Thymus (tissue), 14 donors: ENCODE results near the gene PLCH2. TPM values are rescaled to one million over a fixed set of nuclear protein-coding genes. Genes with fewer than 3 reads are reported as not detected.

Experiments
- DNase-seq, 9 donors: peaks; one replicate each; pipeline ENCODE4 v3.0.0-alpha.2; 2013; ENCODE audit warnings: low spot score in 9 of 9, low read depth in 6 of 9, missing footprints in 1 of 9
- H3K27ac ChIP-seq, 2 donors: one replicate each; pipeline ENCODE4 v1.5.1; 2013; ENCODE audit warnings: control low read depth in 1 of 2, low read depth in 1 of 2, low read length in 1 of 2, mild to moderate bottlenecking in 1 of 2, moderate library complexity in 1 of 2
- H3K27me3 ChIP-seq, 2 donors: one replicate each; pipeline ENCODE4 v1.5.1; 2013; ENCODE audit warnings: low read length in 1 of 2; ENCODE audit not compliant: control insufficient read depth in 2 of 2, insufficient read depth in 1 of 2
- H3K36me3 ChIP-seq, 2 donors: one replicate each; pipeline ENCODE4 v1.5.1; 2013; ENCODE audit warnings: low read length in 1 of 2, mild to moderate bottlenecking in 1 of 2, moderate library complexity in 1 of 2; ENCODE audit not compliant: control insufficient read depth in 2 of 2, insufficient read depth in 2 of 2
- H3K4me1 ChIP-seq, 2 donors: one replicate each; pipeline ENCODE4 v1.5.1; 2013; ENCODE audit warnings: low read length in 2 of 2; ENCODE audit not compliant: control insufficient read depth in 2 of 2, insufficient read depth in 2 of 2
- H3K4me3 ChIP-seq, 2 donors: one replicate each; pipeline ENCODE4 v1.5.1; 2013; ENCODE audit warnings: low read length in 2 of 2, control low read depth in 1 of 2, mild to moderate bottlenecking in 1 of 2
- H3K9me3 ChIP-seq, 2 donors: one replicate each; pipeline ENCODE4 v1.5.1; 2013; ENCODE audit warnings: low read length in 1 of 2, mild to moderate bottlenecking in 1 of 2; ENCODE audit not compliant: control insufficient read depth in 2 of 2, insufficient read depth in 1 of 2
- WGBS: extraction: QIAGEN DNeasy Blood & Tissue Kit; methylation state at CpG from one replicate; pipeline ENCODE4 v1.1.7; 2013; 5-methylcytosine and 5-hydroxymethylcytosine counted together
- long read RNA-seq, 10 donors: transcript quantifications; one replicate each; lab custom pipeline, GENCODE V29; 2026
- polyA plus RNA-seq: library from polyadenylated mRNA; stranded (reverse); fragments of 200-250 nt; gene quantifications from one replicate; pipeline ENCODE4 v1.2.3, GENCODE V29; 2013
- total RNA-seq: library from RNA; stranded (reverse); fragments of 120-200 nt; gene quantifications from one replicate; pipeline ENCODE4 v1.2.4, GENCODE V29; 2013
- donor health status: healthy.

The PLCH2 gene
- total RNA-seq, result 0.90 TPM
- polyA plus RNA-seq, result 34.4 TPM
- long read RNA-seq, donor 1, result 0 reads
- long read RNA-seq, donor 2, result 0 reads
- long read RNA-seq, donor 3, result 0 reads
- long read RNA-seq, donor 4, result 0 reads
- long read RNA-seq, donor 5, result 0 reads
- long read RNA-seq, donor 6, result 0 reads
- long read RNA-seq, donor 7, result 0 reads
- long read RNA-seq, donor 8, result 0 reads
- long read RNA-seq, donor 9, result 0 reads
- long read RNA-seq, donor 10, result 0 reads

DNA sequence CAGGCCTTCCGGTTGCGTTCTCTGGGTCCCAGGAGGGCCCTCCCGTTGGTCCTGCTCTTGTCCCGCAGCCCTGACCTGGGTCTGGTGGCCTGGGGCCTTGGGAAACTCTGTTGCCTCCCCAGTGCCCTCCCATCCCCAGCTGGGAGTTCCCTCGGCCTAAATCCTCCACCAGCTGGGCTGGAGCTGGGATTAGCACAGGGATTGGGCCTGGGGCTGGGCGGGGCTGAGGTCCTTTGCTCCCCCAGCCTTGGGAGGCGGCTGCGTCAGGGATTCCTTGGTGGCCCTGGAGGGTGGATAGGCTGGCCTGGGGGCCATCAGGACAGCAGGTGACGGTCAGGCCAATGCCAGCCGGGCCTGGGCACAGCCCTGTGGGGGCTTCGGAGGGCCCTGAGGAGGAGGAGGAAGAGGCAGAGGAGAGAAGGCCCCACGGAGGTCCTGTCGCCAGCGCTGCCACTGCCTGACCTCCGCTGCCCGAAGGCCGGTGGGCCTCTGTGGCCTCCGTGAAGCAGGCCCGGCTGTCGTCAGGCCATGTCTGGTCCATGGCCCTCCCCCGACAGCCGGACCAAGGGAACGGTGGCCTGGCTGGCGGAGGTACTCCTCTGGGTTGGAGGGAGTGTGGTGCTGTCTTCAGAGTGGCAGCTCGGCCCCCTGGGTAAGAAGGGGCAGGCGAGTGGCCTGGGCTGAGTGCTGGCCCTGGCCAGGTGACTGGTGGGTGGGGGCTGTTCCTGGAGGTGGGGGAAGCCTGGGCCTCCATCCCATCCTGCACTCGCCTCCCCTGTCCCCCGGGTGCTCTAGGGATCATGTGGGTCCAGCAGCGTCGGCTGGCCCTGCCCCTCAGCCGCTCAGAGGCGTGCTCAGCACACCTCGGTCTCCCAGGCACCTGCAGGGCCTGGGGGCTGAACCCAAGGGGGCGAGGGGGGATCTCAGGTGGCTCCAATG is at the start of gene PLCH2:
TSS of gene PLCH2 (plus strand) at position 229 of the 939 bp plus-strand sequence. CDS start at position 529, 300 bp downstream.
- 90% methylated on average over 34 of the region's 34 CpGs for WGBS
- Histone ChIP-seq H3K36me3 (no peaks in the 10 kb centered on the region), H3K9me3 (peaks cover 0 to 1% of the 10 kb centered on the region in 2 donors), H3K27ac (no peak within 1 kb of the TSS), H3K4me3 (no peak within 1 kb of the TSS), H3K27me3 (peaks cover 0 to 5% of the 10 kb centered on the region in 2 donors), H3K4me1 (no peaks in the 10 kb centered on the region)
- no peak for DNase-seq

- no peak overlapping the region for H3K27ac ChIP-seq
- H3K4me1 ChIP-seq, result no peaks in the 10 kb centered on the region
- no peak for DNase-seq
- H3K9me3 ChIP-seq, result peaks cover 2 to 20% of the 10 kb centered on the region in 2 donors
- WGBS, result 83% methylated on average over 18 of the region's 18 CpGs
- peaks cover 0 to 4% of the 10 kb centered on the region in 2 donors for H3K27me3 ChIP-seq
- H3K4me3 ChIP-seq, result no peak overlapping the region
- H3K36me3 ChIP-seq, result no peaks in the 10 kb centered on the region
Observed at GRCh38 chr1:2426540-2426939, 49.5 kb upstream of the PLCH2 start.

DNA sequence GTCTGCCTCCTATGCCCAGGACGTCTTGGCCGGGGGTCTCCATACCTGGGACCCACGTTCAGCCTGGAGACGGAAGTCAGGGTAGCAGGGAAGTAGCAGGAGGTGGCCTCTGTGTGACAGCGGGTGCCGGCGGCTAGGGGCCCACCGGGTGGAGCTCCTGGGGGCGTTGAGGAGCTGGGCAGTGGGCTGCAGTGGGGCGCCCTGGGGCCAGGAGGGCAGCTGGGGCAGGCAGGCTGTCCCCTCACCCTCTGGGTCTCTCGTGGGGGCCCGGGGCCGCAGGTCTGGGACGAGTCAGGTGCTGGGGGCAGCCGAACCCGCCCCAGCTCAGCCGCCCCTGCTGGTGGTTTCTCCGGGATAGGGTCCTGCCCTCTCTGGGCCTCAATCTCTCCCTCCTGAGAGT is 49.0 kb upstream of the PLCH2 start:
- DNase-seq, result no peak
- H3K27ac ChIP-seq, result no peak overlapping the region
- H3K4me1 ChIP-seq, result no peaks in the 10 kb centered on the region
- no peaks in the 10 kb centered on the region for H3K36me3 ChIP-seq
- WGBS, result 91% methylated on average over 18 of the region's 18 CpGs
- no peak overlapping the region for H3K4me3 ChIP-seq
- H3K27me3 ChIP-seq, result peaks cover 0 to 5% of the 10 kb centered on the region in 2 donors
- H3K9me3 ChIP-seq, result peaks cover 2 to 20% of the 10 kb centered on the region in 2 donors

GRCh38 chr1:2427976-2428375 is 48.1 kb upstream of the PLCH2 start:
- 91% methylated on average over 10 of the region's 10 CpGs for WGBS
- Histone ChIP-seq H3K27ac (no peak overlapping the region), H3K9me3 (peaks cover 2 to 20% of the 10 kb centered on the region in 2 donors), H3K4me1 (no peaks in the 10 kb centered on the region), H3K27me3 (peaks cover 0 to 14% of the 10 kb centered on the region in 2 donors), H3K4me3 (no peak overlapping the region), H3K36me3 (no peaks in the 10 kb centered on the region)
- no peak for DNase-seq

DNA sequence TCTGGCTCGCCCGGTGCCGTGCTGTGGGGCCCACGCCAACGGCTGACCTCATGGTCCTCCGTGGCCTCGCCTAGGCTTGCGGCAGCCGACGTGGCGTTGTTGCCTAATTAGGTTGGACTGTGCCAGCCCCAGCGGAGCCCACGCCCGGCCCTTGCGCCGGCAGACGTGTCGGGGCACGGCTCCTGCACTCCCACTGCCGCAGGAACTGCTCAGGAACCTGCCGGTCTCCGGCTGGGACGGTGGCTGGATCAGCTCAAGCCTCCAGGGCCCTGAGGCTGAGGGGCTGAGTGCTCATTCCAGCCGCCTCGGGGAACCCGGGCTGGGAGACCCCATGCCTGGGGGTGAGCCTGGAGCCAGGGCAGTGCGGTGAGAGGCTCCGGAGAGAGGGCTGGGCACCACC is 47.6 kb upstream of the PLCH2 start:
- no peak overlapping the region for H3K27ac ChIP-seq

DNA sequence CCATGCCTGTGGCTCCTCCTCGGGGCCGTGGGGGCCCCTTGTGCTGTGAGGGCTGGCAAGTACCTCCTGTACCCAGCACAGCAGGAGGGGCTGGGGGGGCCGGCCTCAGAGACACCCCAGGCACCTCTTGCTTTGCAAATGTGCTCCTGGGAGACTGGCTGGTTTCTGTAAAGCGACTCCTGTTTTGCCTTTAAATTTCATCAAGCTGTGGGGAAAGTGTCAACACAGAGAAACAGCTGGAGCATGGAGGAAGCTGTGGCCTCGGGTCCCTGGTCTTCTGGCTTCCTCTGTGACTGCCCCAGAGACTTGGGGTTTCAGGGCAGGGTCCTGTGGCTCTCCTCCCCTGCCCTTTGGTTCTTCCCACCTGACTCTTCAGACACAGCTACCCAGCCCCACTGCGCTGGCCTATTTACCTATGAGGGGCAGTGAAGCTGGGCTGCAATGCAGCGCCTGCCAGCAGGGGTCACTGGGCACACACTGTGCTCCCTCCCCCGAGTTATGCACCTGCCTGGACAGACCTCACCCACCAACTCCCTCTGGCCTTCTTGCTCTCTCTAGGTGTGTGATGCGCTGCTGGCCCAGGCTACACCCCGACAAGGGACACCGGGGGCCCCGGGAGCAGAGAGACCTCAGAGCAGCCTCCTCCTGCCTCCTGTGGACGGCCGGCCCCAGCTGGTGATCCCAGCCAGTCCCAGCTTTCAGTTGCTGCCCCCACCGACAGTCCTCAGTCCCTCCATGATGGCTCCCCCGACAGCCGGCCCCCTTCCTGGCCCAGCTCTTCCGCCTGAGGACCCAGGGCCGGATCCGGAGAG is 46.1 kb upstream of the PLCH2 start:
- Histone ChIP-seq H3K4me3 (no peak overlapping the region), H3K27ac (no peak overlapping the region), H3K27me3 (peaks cover 0 to 34% of the 10 kb centered on the region in 2 donors), H3K9me3 (peaks cover 2 to 12% of the 10 kb centered on the region in 2 donors), H3K36me3 (no peaks in the 10 kb centered on the region), H3K4me1 (no peaks in the 10 kb centered on the region)
- WGBS, result 73% methylated on average over 20 of the region's 20 CpGs
- no peak for DNase-seq

More for the DNA sequence above, 47.6 kb upstream of the PLCH2 start:
- H3K4me1 ChIP-seq, result no peaks in the 10 kb centered on the region
- no peaks in the 10 kb centered on the region for H3K36me3 ChIP-seq
- H3K9me3 ChIP-seq, result peaks cover 2 to 16% of the 10 kb centered on the region in 2 donors
- H3K27me3 ChIP-seq, result peaks cover 0 to 19% of the 10 kb centered on the region in 2 donors
- no peak overlapping the region for H3K4me3 ChIP-seq
- DNase-seq, result no peak
- WGBS, result 93% methylated on average over 28 of the region's 28 CpGs

GRCh38 chr1:2430592-2430973 is 45.5 kb upstream of the PLCH2 start:
- Histone ChIP-seq H3K9me3 (peaks cover 2 to 12% of the 10 kb centered on the region in 2 donors), H3K27me3 (peaks cover 0 to 35% of the 10 kb centered on the region in 2 donors), H3K4me1 (no peaks in the 10 kb centered on the region), H3K4me3 (no peak overlapping the region), H3K36me3 (no peaks in the 10 kb centered on the region), H3K27ac (no peak overlapping the region)
- DNase-seq, result no peak
- WGBS, result 82% methylated on average over 10 of the region's 10 CpGs

DNA sequence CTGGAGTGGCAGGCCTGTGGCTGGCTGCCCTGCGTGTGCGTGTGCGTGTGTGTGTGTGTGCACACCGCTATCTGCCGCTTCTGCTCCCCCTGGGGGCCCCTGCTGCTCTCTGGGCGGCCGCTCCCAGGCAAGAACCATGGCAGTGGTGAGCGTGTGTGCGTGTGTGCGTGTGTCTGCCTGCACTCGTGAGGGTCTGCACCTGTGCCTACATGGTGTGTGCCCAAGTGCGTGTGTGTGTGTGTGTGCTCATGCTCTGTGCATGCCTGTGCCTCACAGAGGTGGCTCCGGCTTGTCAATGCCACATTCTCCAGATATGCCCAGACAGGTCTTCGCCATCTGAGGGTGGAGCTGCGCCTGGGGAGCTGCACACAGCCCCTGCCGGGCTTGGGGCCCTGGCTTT is 45.0 kb upstream of the PLCH2 start:
- no peak for DNase-seq
- Histone ChIP-seq H3K27me3 (peaks cover 0 to 31% of the 10 kb centered on the region in 2 donors), H3K4me1 (no peaks in the 10 kb centered on the region), H3K27ac (no peak overlapping the region), H3K36me3 (no peaks in the 10 kb centered on the region), H3K9me3 (peaks cover 2 to 12% of the 10 kb centered on the region in 2 donors), H3K4me3 (no peak overlapping the region)
- 50% methylated on average over 16 of the region's 16 CpGs for WGBS
